Spleen (tissue), 7 donors: Measurements from ENCODE around the gene C7orf33.

Source experiments
- CTCF ChIP-seq, 11 experiments: fragments of 200-600 bp in 7 of 11; fragments of 450-650 bp in 4 of 11; sonication (generic) in 4 of 11; IDR thresholded peaks in 8 of 11; conservative IDR thresholded peaks in 3 of 11; 1 replicate in 7 of 11; 2 replicates in 4 of 11; pipeline versions ENCODE4 v1.4.0 to v1.8.0; 2016 to 2021; ENCODE audit warnings: antibody characterized with exemption in 11 of 11, inconsistent platforms in 4 of 11, mild to moderate bottlenecking in 1 of 11
- POLR2A ChIP-seq, 3 donors: fragments of 450-650 bp; IDR thresholded peaks; one replicate each; pipeline ENCODE4 v1.5.1; 2017; ENCODE audit warnings: antibody characterized with exemption in 3 of 3, mild to moderate bottlenecking in 1 of 3
- donor health status: DM: no; HTN: no; CAD: no; lungs with moderate emphysema.
- donor health status: DM: no; HTN: no; CAD: no.
- donor health status: DM: no; HTN: no; CAD: no.

- TF ChIP-seq POLR2A (IDR thresholded peaks at IDR 0.05): no peak
- no peak for TF ChIP-seq CTCF (IDR thresholded peaks at IDR 0.05 in 8 of 11, conservative IDR thresholded peaks at IDR 0.05 in 3 of 11)
Measured at GRCh38 chr7:148623586-148624282, 33.2 kb downstream of the C7orf33 start.
